Measurements from ENCODE around the gene SLC39A7. TPM values are rescaled to one million over a fixed set of nuclear protein-coding genes. Genes with fewer than 3 reads are reported as not detected.

The SLC39A7 gene
- total and polyA plus RNA-seq, 2 donors (not counting 3 experiments of a cell fraction or from before 2014, with no cell fraction given), result 99.8 to 129 TPM

- dilution Hi-C loops (cut with MboI; ENCODE audit: extremely low pct_ligation_motif_present, low sequenced_read_pairs) (no loop called here), intact Hi-C loops (cut with micrococcal nuclease) (no loop called here)
- H3K36me3 ChIP-seq (ENCODE audit: control insufficient read depth in 2 of 2, extremely low read depth in 1 of 2, insufficient read depth in 2 of 2, low read length in 2 of 2), result no peaks in the 10 kb centered on the region
- no peak overlapping the region for H3K4me2 ChIP-seq (ENCODE audit: insufficient read depth, low read length)
- DNase-seq (ENCODE audit: low read depth, low spot score), result no peak
- H3K4me3 ChIP-seq (replicated peaks in 1 of 3; ENCODE audit: insufficient read depth in 1 of 3, low read depth in 1 of 3, low read length in 3 of 3), result no peak overlapping the region
- no peak overlapping the region for H2AFZ ChIP-seq (ENCODE audit: low read depth, low read length)
- no peaks in the 10 kb centered on the region for H3K9me3 ChIP-seq (replicated peaks; ENCODE audit: control insufficient read depth, insufficient read depth, low read length)
- no peaks in the 10 kb centered on the region for H3K27me3 ChIP-seq (ENCODE audit: control insufficient read depth in 2 of 2, insufficient read depth in 2 of 2, low read length in 2 of 2)
- no peak for FAIRE-seq
- no peaks in the 10 kb centered on the region for H4K20me1 ChIP-seq (replicated peaks; ENCODE audit: control insufficient read depth, extremely low read depth, insufficient read depth, low read length)
- no peaks in the 10 kb centered on the region for H3K4me1 ChIP-seq (ENCODE audit: control insufficient read depth, extremely low read depth, insufficient read depth, low read length)
- no peaks in the 10 kb centered on the region for H3K9me1 ChIP-seq (replicated peaks; ENCODE audit: control insufficient read depth, extremely low read depth, insufficient read depth, low read length)
- H3K79me2 ChIP-seq (ENCODE audit: control insufficient read depth, insufficient read depth, low read length), result no peaks in the 10 kb centered on the region
- CTCF ChIA-PET, result no interaction called here
- BruUV-seq (replicated peaks), result no TSS peak
- POLR2A ChIA-PET, result no interaction called here
- TF ChIP-seq EZH2 (IDR thresholded peaks at IDR 0.05; ENCODE audit: borderline replicate concordance, low read depth, low read length, severe bottlenecking), result no peak
- no peak for TF ChIP-seq POLR2AphosphoS5 (IDR thresholded peaks at IDR 0.05; ENCODE audit: insufficient read depth, low read depth, low read length)
- no peak for TF ChIP-seq POLR2A (IDR thresholded peaks at IDR 0.05; ENCODE audit: low read depth, low read length)
- no peak for TF ChIP-seq MAX (IDR thresholded peaks at IDR 0.05; ENCODE audit: insufficient read depth, insufficient read length)
- no peak for TF ChIP-seq JUN (IDR thresholded peaks at IDR 0.05; ENCODE audit: borderline replicate concordance, insufficient read depth, insufficient read length, low read depth)
- no peak for TF ChIP-seq MYC (IDR thresholded peaks at IDR 0.05; ENCODE audit: low read depth, low read length)
- no peak for TF ChIP-seq FOS (IDR thresholded peaks at IDR 0.05; ENCODE audit: borderline replicate concordance, insufficient read depth, low read length)
- TF ChIP-seq GATA2 (IDR thresholded peaks at IDR 0.05; ENCODE audit: insufficient read depth, insufficient read length, low read depth, low read length), result no peak
- TF ChIP-seq CTCF (IDR thresholded peaks at IDR 0.05; ENCODE audit: extremely low read depth in 1 of 2, insufficient read depth in 1 of 2, low read depth in 1 of 2, low read length in 2 of 2), result no peak
- H3K9ac ChIP-seq (replicated peaks; ENCODE audit: extremely low read depth, insufficient read depth, low read length), result no peak overlapping the region
- H3K27ac ChIP-seq (ENCODE audit: insufficient read depth, low read depth, low read length), result no peak overlapping the region
These were observed 33.0 kb upstream of the SLC39A7 start for GRCh38 chr6:33167374-33168283.

All from endothelial cell of umbilical vein (primary cell).